HG03039 (cell line): ENCODE measurements around the gene HPGDS.
A peak's percentile ranks its signal among the peaks of the same experiment; 100 is the strongest.
"Not testable (repeated sequence)": the region's sequence is repeated elsewhere in the genome, so short reads cannot be mapped to it uniquely, and the experiment has no call there.

Source experiments
- ATAC-seq: cut with Tn5 transposase; IDR thresholded peaks from one replicate; pipeline ENCODE4 v1.9.1; 2021; ENCODE audit warnings: mild to moderate bottlenecking, moderate library complexity; ENCODE audit not compliant: unreplicated experiment

The HPGDS gene

DNA sequence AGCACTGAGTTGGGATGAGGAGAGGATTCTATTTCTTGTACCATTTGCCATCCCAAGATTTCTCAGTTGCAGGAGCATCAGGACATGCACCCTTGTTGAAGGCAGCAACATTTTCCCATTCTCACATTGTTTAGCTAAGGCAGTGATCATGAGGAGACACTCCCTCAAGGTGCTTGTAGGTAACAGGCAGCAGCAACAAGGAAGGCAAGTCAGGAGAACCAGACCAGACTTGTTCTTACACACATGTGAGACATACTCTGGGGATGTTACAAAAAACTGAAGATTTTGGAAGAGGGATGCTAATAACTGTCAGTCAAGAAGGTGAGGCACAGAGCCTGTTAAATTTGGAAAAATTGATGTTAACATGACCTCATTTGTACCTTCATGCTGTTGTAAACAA lies 15.5 kb upstream of the HPGDS start:
- no peak for ATAC-seq

DNA sequence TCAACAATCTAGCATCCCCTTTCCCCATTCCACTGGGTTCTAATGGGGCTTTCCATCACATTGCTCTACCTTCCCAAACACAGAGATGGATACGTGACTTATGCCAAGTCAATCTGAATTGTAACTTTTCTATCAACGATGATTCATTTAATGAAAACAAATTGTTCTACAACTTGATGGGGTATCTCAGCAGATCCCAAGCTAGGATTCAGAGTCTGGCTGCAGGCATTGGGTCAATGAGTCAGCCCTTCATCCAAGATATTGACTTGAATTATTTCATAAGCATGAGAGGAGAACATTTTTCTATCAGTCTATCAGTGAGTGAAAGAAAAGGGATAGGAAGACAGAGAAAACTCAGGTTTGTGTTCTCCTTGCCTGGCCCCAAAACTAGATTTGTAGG lies 15.0 kb upstream of the HPGDS start:
- ATAC-seq = no peak

DNA sequence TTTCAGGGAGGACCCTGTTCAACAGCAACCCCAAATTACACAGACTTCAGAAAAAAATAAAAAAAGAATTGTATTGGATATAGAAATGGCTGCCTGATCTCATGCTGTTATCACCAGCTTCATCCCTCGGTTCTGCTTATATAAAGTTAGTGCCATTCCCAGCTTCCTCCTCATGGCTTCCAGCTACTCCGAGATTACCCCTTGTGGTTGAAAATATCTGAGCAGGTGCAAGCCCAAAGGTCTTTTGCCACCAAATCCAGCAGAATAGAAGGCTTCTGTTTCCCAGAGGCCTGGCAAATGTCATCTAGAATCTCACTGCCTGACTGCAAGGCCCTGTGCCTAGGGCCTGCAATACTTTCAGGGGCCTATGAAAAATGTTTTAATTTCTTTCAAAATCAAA lies 13.8 kb upstream of the HPGDS start:
- ATAC-seq = no peak

DNA sequence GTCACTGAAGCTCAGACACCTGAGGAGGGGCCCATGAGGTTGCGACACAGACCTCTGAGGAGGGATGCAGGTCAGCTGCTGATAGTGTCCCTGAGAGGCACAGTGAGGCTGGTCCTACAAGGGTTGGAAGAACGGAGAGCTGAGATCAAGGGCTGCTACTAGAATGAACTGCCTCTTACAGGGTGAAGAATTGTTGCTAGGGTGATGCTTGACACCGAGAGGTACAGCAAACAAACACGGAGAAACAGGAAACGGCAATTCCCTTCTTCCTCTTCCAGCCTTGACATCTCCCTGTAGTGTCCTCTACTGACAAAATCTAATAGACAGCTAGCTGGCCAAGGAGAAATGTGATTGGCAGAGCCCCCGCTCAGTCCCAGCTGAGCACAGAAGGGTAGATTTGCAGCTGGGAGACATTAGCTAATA lies 11.8 kb upstream of the HPGDS start:
- ATAC-seq = no peak

DNA sequence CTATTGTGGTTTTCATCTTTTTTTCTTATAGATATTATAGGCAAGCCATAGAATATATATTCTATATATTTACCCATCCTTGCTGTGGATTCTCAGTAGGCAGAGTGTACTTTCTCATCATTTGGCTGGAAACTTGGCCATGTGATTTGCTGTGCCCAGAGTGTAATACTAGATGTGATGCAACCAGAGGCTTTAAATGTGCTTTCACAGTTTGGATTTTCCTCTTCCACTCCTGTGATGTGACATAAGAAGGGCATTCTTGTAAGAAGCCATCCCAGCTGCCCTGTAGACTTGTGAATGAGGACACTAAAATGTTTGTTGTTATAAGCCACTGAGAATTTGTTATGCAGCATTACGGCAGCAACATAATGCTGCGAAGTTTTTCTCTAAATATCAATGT lies 10.4 kb upstream of the HPGDS start:
- no peak for ATAC-seq

DNA sequence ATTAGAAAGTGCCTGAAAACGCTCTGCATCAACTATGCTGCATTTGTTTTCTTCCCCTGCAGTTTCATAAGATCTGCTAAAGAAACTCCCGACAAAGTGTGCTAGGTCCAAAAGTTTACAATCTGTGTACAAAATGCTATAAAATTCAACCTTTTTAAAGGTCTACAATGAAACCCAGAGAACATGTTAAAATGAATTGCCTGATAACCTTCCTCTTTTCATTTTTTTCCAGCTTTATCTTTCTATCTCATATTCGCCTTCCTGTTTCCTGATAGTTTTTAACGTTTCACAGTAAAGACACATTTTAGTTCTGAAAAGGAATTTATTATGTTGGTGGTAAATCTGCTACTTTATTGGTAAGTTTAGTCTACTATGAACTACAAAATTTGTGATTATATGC lies 9.5 kb upstream of the HPGDS start:
- no peak for ATAC-seq

DNA sequence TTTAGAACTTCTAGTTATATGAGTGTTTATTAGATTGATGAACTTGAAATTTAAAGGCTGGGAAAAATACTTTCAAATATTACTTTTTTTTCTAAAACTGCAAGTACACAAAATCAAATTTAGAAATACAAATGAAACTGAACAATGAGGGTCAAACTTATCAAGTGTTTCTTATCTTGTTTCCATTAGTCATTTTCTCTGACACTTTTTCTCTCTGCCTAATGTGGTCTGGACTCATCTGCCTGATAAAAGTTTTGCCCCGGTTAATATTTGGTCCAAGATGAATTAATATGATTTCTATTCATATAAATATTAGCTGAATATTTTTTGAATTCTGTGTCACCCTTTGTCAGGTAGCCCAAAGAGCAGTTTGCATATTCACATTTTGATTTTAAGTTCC lies 8.7 kb upstream of the HPGDS start:
- no peak for ATAC-seq

DNA sequence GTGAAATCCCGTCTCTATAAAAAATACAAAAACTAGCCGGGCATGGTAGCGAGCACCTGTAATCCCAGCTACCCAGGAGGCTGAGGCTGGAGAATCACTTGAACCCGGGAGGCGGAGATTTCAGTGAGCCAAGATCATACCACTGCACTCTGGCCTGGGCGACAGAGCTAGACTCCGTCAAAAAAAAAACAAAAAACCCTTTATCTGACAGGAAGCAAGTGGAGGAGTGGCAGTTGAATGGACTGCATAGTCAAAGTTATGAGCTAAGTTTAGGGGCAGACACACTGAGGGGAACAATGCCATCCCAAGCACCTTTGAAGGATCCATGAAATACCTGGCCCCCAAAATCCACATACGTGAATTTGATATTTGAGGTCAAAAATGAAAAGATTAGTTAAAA lies 7.5 kb upstream of the HPGDS start:
- no peak for ATAC-seq

DNA sequence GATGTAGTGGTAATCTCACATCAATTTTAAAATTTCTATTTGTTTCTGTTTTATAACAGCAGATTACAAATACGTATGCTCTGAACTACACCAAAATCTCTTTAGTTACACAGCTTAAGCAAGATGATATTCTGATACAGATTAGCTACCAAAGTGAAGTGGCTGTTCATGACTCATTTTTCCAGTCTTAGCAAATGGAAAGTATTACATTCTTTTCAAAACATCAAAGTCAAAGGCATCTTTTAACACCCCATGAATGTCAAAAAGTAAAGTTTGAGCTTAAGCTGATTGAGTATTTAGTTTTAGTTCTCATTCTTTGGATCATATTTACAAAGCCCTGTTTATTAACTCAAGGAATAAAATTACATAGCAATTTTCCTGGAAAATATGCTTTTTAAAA lies 6.6 kb upstream of the HPGDS start:
- ATAC-seq = no peak

DNA sequence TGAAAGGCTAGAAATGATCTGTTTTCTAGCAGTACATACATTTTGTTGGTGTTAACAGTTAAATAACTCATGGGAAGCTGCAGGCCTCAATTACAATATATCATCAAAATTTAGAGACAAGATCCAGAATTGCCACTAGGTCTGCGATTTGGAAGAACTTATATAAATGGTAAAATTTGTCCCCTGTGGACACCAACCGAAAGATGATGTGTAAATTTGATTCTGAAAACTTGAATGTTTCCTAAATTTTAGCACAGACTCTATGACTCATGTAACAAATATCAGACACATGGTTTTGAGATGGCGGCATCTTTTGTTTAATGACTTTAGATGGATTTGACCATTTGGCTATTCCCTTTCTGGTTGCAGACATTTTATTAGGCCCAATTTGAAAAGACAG lies 6.0 kb upstream of the HPGDS start:
- ATAC-seq = no peak

DNA sequence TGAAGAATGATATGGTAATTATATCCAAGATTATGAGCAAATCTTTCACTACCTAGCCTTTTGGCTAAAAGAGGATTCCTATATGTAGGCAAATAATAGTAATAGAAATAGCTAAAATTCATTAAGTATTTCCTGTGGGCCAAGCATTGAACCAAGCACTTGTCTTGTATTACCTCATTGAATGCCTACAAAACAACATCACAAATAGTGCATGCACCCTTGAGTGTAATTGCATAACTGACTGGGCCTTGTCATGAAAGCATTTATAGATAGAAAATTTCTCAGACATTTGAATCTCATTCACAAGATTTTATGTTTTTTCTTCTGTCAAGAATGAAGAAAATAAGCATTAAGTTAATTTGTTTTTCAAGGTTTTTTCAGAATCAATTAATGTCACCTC lies 3.9 kb upstream of the HPGDS start:
- ATAC-seq = no peak

DNA sequence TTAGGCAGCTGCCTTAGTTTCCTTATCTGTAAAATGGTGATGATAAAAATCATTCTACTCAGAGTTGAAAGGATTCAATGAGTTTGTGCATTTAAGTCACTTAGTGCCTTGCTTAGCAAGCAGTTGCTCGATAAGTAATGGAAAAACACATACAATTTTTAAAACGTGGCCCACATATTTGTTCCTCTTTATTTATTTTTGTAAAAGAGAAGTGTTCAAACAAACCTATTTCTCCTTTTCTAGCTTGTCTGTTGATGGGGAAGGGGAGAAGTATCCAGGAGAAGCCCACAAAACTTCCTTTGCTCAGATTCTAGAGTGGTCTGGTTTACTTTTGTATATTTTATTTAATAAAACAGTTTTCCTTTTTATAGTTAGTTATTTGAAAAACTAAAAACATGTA lies 3.3 kb upstream of the HPGDS start:
- no peak for ATAC-seq

DNA sequence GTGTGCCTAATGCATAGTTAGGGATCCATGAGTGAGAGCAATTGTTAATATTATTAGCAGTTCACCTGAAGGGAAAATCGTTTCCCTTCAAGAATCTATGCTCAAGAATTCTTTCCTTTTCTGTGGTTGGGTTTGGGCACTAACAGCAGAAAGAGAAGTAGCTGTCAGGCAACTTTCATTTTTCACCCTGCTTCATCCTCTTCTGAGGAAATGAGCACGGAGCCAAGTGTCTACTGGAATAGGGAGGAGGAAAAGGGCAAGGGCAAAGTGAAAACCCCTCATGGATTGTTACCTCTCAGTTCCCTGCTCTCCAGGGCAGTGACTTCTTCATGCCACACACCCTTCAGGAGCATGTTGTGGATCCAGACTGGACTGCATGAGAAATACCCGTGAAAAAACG lies 2.6 kb upstream of the HPGDS start:
- no peak for ATAC-seq

DNA sequence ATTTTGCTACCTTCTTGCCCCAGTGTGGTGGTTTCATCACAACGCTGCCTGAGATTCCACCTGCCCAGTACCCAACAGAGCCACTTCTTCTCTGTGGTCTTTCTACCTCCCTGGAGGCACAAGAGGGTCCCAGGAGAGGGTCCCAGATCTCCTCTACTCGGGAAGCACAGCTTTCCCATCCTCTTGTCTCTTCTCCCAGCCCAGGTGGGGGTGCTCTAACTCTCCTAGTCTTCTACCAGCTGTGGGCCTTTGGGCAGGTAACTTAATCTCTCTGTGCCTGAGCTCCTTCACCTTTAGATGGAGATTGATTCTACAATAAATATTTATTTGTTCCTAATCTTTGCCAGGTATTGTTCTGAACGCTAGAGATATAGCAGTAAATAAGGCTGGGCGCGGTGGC lies 1.8 kb upstream of the HPGDS start:
- ATAC-seq = no peak

DNA sequence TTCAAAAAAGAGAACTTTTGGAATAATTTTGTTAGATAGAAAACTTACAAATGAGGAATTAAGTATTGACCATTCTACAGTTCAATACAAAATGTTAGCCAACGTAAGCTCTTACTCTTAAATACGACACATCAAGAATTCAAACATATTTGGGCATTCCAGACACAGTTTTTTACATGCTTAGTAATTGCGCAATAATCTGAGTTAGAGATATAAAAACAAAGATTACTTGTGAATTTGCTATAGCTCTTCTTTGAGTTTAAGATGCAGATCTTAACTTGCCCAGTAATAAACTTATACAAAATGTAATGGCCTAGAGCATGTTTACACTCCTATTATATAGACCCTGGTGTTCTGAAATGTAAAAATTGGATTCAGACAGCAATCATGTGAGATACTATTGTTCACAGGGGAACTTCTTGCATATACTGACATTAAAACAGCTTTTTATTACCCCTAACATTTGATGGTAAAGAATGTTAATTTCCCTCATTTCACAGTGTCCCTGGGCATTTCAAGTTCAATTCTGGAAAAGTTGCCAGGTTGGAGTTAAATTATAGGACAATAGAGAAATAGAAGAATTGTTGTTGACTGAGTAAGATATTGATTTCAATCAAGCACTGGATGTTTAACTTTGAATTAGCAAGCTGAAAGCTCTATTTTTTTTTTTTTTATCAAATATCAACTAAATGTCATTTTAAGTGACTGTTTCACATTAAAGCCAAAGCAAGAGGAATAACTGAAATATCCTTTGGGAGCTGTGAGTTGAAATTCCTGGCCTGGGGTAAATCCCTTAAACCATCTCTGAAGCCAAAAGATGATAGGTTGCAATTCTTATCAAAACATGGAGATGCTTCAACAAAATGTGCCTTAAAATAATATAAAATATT lies 910 bp downstream of the HPGDS start:
- ATAC-seq = no peak

DNA sequence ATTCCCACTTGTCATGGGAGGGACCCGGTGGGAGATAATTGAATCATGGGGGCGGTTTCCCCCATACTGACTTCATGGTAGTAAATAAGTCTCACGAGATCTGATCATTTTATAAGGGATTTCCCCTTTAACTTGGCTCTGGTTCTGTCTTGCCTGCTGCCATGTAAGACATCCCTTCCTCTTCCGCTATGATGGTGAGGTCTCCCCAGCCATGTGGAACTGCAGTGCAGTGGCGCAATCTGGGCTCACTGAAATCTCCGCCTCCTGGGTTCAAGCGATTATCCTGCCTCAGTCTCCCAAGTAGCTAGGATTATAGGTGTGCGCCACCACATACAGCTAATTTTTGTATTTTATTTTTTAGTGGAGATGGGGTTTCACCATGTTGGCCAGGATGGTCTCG lies 2.9 kb downstream of the HPGDS start:
- no peak for ATAC-seq

DNA sequence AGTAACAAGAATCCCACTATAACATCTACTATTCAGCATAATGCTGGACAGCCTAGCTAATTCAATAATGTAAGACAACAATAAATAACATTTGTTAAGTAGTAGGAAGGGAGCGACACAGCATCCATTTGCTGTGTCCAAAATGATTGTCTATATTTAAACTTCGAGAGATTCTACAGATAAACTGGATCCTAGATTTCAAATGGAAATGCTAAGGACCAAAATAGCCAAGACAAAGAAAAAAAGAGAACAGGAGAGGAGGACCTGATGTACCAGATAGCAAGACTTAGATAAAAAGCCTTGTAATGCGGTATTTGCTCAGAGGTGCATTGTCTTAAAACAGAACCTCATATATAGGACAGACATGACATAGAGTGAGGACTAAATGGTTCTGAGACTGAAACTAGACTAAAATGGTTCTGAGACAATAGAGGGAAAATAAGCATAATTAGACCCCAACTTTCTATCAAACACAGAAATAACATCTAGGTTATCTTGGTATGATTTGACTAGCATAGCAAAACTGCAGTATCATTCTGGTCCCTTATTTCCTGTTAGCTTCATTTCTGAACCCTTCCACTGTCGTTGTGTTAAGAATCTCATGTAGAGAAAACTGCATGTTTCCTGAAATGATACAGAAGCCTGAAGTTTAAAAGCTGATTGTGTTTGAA lies 3.8 kb downstream of the HPGDS start:
- peak; percentile 79 for ATAC-seq

DNA sequence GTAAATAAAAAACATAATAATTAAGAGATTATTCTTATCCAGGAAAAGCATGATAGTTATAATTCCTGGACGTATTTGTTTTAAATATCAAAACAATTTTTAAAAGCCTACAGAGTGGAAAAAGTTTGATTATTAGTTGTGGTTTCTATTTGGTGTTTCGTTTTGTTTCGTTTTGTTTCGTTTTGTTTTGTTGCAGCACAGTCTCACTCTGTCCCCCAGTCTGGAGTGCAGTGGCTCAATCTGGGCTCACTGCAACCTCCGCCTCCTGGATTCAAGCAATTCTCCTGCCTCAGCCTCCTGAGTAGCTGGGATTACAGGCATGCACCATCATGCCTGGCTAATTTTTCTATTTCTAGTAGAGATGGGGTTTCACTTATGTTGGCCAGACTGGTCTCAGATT lies 5.8 kb downstream of the HPGDS start:
- not testable (repeated sequence) for ATAC-seq

DNA sequence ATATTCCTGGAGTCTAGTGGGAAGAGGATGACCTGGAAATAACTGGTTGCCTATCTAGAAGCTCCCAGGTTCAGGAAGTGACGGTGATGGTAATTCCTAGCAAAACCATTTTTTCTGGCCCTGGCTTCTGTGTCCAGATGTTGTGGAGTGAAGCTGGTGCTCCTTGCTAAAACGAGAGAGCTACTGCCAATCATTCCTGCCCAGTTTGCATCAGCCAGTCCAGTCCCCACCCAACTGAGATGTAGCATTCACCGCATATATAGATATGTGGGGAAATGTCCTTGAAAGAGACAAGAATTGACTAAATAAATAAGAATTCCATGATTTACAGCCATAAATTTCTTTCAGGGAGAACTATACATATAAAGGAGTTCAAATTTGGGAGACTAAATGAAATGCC lies 6.3 kb downstream of the HPGDS start:
- no peak for ATAC-seq

DNA sequence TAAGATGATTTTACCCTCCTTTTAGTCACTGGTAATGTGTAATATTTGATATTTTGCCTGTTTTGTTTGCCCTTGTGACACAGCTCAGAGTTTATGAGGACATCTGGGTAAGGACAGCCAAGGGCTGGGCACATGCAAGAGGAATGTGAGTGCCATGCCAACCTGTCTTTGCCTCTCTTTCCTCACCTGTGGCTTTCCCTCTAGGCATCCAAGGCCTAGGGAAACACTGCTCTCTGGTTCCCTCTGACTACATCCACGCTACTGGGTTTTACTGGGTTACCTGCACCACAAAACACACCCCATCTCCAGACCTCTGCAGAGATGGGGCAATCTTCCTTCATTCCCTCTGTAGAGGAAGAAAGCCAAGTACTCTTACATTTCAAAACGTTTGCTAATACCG lies 7.7 kb downstream of the HPGDS start:
- ATAC-seq = no peak

DNA sequence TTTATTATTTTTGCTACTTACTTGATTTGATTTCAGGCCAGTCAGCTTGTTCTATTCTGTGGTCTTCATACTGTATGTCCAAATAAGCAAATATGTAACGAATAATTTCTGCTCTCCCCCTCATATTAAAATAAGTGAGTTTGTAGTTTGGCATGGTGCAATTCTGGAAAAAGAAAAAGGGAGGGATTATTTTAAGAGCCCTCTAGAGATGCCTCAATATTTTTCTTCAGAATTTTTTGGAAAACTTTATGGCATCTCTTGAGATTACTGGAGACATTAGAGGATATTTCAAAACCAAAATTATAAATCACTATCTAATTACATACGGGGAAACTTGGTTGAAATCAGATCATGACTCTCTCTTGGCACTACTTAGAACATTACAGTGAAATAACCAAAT lies 8.2 kb downstream of the HPGDS start:
- ATAC-seq = no peak

DNA sequence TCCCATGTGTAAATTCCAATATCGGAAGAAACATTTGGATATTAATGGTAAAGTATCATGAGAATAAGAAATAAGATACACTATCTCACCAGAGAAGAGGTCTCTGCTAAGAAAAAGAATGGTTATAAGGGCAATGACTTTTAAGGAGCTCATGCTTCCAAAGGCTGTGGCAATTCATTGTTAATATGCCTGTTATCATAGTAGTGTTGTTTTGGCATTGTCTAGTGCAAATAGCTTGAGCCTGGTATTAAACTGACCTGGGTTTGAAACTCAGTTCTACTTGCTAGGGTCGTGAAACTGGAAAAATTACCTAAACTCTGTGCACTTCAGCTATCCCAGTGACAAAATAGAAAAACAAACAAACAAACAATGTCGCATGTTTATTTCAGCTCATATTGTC lies 8.8 kb downstream of the HPGDS start:
- no peak for ATAC-seq
